ENCODE results near the gene CACNA2D3.

Gene CACNA2D3

DNA sequence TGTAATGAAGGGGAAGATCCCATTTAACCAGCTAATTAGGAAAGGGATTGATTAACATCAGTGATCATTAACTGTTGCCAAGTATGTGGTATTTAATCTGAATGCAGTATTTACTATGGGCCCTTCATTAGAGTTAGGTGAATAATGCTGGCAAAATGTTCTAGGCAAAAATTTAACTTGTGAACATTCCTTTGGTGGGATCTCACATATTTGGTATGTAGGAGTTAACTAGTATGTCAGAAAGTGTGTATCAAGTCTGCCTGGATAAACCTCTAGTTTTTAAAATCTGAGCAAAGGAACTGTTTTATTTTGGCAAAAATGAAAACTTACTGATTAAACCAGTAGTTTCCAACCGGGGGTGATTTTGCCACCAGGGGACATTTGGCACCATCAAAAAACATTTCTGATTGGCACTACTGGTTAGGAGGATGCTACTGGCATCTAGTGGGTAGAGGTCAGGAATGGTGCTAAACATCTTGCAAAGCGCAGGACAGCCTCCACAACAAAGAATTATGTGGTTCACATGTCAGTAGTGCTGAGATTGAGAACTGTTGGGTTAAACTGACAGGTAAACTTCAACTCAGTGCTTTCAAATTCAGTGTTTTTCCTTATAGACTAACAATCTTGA lies 783.0 kb downstream of the CACNA2D3 start:
- DNase-seq, result no peak

- no peak for DNase-seq
These were observed 783.6 kb downstream of the CACNA2D3 start for GRCh38 chr3:54905920-54906319.

DNA sequence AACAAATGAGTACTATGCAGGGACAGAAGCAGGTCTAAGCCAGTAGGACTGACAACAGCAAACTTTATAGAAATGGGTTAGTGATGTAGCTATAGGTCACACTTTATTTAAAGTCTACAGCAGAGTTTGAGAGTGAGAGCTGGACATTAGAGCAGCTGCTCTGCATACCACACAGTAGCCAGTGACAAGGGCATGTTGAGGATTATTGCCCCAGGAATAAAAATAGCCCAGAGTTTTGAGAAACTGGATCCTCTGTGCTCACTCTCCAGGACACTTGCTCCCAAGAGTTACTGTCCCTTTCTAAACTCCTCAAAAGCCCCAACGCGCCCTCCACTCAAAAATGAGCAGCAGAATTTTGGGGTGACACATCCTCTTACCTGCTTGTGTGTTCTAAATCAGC lies 784.4 kb downstream of the CACNA2D3 start:
- no peak for DNase-seq

- DNase-seq, result no peak
These were observed 786.8 kb downstream of the CACNA2D3 start for GRCh38 chr3:54909191-54909590.

- DNase-seq, result no peak
These were observed 791.8 kb downstream of the CACNA2D3 start for GRCh38 chr3:54914180-54914579.

GRCh38 chr3:54915181-54915580 lies 792.8 kb downstream of the CACNA2D3 start:
- DNase-seq, result no peak

DNA sequence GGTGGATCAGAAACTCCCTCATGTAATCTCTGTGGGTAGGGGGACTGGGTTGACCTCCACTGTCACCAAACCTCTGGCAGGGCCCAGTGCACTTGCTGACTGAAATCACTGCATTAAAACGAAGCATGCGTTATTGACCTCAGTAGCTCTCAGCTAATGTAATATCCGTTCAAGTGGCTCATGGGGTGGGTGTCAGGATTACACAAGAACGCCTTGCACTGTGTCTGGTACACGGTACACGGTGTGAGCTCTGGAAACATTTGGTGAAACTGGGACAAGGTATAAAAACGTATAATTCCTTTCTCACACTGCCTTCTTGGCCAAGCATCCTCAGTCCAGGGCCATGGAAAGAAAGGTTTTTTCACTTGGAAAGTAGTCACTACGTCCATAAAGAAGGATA lies 793.6 kb downstream of the CACNA2D3 start:
- DNase-seq, result no peak

- no peak for DNase-seq
These were observed 794.4 kb downstream of the CACNA2D3 start for GRCh38 chr3:54916732-54917131.

- no peak for DNase-seq
These were observed 794.8 kb downstream of the CACNA2D3 start for GRCh38 chr3:54917174-54917573.

DNA sequence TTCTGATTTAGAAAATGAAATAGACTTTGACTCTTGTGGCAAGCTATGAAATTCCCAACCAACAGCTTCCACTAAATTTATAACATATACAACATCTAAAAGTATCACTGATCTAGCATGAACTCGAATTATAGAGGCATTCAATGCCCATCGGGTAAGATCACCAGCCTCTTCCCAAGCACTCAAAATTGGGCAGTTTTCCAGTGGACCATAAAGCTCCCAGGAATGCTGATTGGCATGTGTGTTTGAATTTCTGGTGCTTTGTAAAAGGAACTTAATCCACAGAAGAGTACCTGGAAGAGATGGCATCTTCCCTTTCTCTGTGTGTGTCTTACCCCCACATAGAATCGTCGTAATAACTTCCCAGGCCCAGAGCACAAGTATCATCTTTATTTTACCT lies 795.5 kb downstream of the CACNA2D3 start:
- DNase-seq, result no peak

DNA sequence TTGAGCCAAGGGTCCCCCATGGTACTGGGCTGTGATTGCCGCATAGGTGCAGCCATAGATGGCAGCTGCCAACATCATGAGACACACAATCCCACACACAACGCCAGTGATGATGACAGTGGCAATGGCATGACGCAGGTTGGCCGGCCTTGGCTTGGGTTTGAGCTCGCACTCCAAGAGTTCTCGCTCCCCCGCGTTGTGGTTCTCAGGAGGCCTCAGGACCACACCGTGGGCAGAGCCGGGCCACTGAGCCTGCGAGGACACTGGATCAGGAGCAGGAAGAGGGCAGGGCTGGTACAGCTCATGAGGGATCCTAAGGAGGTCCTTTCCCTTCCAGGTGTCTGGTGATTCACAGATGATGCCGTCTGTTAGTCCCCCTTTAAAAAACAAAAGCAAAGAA lies 796.2 kb downstream of the CACNA2D3 start:
- no peak for DNase-seq

DNA sequence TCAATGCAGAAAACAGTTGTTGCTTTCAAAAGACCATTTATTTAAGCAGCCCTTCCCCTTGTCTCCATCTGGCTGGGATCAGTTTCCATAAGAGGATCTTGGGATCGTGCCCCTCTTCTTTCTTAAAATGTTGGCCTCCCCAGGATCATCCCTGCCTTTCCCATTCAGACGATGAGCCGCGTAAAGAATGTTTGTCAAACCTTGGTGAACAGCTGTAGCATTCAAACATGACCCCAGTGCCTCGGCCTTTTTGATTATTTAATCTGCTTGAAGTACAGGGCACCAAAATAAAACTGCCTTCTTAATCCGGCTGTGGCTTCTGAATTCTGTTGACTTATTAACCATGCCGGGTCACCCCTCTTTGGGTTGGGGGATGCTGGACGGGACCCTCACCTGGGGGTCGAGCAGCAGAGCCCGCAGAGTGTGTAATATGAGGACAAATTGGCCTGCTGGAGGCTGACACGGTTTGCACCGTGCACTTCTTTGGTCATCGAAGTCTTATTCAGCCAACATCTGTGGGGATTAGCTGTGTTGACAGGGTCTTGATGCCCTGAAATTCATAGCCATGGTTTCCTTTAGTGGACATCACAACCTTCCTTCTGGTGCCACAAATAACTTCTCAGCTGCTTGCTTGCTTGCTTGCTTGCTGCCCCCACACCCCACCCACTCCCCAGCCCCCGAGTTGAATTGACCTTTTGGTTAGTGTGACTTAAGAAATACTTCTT lies 805.9 kb downstream of the CACNA2D3 start, which contains the start of gene LRTM1:
TSS of gene LRTM1 (minus strand) at position 14 of the 725 bp plus-strand sequence. CDS start 148 bp downstream, outside the sequence.
- DNase-seq, result no peak

- DNase-seq, result no peak
These were observed 808.8 kb downstream of the CACNA2D3 start for GRCh38 chr3:54931182-54931581.

DNA sequence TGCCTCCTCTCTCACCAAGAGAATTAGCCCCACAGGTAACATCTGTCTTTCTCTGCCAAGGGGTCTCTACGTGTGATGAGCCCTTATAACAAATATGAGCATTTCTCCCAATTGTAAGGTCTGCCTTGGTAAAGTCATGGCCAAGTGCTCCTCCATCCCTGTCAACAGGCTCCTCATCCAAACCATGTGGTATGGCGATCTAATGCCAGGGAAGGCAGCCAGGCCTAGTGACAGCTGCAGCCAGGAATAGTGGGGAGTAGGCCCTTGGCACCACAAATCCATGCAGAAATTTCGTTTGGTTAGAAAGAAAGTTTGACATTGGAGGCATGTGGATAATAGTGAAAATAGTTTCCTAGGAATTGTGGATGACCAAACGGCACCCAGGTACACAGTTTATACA lies 810.3 kb downstream of the CACNA2D3 start:
- no peak for DNase-seq

DNA sequence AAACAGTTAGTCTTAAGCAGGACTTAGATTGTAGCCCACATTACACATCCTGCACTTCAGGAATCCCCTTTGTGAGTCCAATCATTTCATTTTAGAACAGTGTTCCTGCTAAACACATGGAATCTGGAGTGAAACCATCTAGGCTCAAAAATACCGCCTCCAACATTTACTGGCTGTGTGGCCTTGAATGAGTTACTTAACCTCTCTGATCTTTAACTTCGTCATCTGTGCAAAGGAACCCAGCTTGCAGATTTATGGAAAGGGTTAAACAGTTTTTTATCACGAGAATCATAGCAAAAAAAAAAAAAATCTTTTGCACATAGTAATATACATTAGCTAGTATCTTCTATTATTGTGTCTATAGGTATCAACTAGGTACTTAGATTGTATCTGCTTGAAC lies 813.5 kb downstream of the CACNA2D3 start:
- no peak for DNase-seq

GRCh38 chr3:54936561-54936960 lies 814.2 kb downstream of the CACNA2D3 start:
- no peak for DNase-seq

DNA sequence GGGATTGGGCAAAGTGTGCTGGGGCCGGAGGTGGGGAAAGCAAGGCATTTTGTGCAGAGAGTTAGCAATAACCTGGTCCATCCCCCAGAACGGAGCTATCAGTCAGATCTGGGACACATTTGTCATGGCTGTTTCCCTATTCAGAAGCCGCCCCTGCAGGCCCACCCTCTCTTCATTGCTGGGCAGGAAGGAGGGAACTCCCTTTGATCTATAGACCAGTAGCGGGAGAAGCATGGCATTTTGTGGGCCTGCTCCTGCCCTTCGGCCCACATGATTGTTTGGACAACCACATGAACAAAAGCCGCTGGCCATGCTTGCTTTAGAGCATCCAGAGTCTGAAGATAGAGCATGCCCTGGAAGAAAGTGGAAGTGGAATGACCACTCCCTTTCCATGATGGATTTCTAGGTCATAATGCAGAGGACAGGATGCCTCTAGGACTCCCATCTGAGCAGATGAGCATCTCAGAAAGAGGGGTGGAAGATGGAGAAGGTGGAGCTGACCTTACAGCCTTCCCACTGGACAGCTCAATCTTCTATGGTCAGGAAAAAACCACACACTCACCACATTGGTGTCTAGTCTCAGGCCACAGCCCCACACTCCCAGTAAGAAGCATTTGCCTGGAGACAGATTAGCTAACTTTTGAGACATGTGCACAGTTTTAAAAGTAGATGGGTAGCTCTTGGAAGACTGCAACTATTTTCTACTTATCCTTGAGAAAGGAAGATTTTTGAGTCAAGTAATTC lies 817.4 kb downstream of the CACNA2D3 start:
- DNase-seq, result no peak

GRCh38 chr3:54940971-54941370 lies 818.6 kb downstream of the CACNA2D3 start:
- no peak for DNase-seq

- DNase-seq, result no peak
These were observed 819.5 kb downstream of the CACNA2D3 start for GRCh38 chr3:54941690-54942362.

GRCh38 chr3:54949491-54950044 lies 827.2 kb downstream of the CACNA2D3 start:
- no peak for DNase-seq

DNA sequence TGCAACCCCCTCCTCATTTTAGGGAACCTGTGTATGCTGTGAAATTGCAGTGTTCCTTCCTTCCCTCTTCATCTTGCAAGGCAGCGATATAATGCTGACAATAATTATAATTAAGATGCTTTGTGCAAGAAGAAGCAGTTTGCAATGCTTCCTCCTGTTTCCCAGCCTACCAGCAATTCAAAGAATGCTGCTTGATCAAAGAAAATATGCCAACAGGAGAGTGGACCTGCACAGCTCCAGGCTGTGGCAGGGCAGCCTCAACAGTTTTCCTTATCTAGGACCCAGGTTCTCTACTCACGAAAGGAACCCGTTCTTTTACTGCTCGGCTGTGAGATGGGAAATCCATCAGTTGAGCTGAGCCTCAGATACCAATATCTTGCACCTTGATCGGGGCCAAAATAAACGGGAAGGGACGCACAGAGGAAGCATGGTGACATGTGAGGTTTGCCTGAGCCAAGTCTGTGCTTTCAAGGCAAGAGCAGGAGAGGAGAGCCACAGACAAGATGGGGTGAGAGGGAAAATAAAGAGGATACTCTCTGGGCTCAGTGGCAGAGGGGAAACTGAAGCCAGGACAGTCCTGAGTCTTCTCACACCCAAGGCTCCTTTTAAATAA lies 828.1 kb downstream of the CACNA2D3 start:
- DNase-seq, result no peak

GRCh38 chr3:54951405-54951804 lies 829.1 kb downstream of the CACNA2D3 start:
- no peak for DNase-seq

- DNase-seq, result no peak
These were observed 831.7 kb downstream of the CACNA2D3 start for GRCh38 chr3:54954022-54954421.

Data from NCI-H1092 (cell line).